Stimulated activated CD8-positive, alpha-beta memory T cell treated with anti-CD3 and anti-CD28 coated beads, Interleukin-4, amount 100 ng/mL, for 1 hour (primary cell): ENCODE results near the gene RALBP1.

Source experiments
- DNase-seq, 2 donors: peaks; one replicate each; pipeline ENCODE4 v3.0.0-alpha.2; 2020; ENCODE audit warnings: low read depth in 2 of 2, low spot score in 1 of 2

RALBP1 gene

GRCh38 chr18:9507565-9508088, 32.3 kb downstream of the RALBP1 start:
- no peak for DNase-seq

DNA sequence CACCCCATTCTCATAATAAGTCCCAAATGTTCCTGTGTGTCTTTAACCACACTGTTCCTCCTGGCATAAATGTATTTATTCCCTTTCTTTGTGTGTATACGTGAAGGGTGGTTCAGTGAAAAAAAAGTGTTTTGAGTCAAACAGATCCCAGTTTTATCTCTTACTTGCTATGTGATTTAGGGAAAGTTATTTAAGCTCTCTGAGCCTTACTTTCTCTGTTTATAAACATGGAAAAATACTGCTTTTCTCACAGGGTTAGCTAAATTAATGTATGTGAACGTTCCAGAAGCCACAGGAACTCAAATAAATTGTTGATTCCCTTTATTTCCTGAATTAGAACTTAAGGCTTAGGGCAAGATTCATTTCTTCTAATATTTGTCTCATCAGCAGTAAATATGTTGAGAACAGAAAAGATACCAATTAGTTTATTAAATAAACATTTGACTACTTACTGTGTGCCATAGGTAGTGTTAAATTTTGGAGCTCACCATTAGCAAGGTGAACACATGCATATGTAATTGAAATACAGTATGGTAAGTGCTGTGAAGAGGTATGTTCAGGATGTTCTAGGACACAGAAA, 33.2 kb downstream of the RALBP1 start:
- no peak for DNase-seq

DNA sequence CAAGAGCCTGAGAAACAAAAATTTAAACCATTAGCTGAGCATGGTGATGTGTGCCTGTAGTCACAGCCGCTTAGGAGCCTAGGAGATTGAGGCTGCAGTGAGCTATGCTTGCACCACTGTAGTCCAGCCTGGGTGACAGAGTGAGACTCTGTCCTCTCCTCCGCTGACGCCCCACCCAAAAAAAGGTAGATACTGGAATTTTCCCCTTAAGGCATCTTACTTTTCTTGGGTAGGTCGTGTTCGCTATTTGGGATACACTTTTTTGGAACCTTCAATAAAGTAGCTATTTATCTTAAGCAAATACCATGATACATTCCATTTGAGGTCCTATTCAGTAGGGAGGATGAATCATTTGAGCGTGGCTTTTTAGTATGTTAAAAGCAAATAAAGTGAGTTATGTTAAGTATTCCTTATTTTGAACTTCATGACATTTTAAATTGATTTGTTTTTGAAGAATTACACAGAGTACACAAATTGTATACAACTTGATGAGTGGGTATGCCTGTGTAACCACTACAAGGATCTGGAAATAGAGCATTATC, 38.7 kb downstream of the RALBP1 start:
- DNase-seq: no peak

DNA sequence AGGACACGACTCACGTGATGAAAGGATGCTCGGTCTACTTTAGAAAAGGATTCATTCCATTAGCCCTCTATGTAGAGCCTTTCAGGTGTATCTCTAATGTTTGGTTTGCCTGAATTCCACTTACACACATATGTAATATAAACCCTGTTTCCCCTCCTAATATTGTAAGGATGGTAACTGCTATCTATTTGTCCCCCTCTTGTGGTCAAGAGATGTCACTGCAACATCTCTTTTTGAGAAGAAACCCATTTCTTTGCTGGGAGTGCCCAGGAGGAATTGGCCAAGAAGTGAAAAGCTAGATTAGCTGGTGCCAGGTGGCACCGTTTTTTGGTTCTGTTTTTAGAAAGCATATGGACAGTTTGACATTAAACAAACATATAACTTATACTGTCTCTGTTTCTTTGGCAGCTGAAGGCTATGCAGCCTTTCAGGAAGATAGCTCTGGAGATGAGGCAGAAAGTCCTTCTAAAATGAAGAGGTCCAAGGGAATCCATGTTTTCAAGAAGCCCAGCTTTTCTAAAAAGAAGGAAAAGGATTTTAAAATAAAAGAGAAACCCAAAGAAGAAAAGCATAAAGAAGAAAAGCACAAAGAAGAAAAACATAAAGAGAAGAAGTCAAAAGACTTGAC, 41.2 kb downstream of the RALBP1 start:
- no peak for DNase-seq

GRCh38 chr18:9517869-9518268, 42.6 kb downstream of the RALBP1 start:
- DNase-seq: no peak

DNA sequence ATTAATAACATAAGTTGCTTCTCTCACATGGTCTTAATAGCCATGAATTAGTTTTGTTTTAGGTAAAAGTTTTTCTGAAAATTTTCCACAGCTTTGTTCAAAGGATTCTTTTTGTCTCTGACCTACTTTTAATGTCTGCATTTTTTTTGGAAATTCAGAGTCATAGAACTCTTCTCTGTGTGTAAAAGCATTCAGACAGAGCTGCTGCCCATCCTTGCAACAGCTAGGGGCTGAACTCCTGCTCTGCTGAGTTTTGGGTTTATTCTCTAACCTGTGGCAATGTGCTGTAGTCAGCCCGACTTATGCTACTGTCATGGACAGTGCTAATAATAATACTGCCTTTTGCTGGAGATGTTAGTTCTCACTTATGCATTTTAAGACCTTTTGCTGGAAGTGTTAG, 44.1 kb downstream of the RALBP1 start:
- no peak for DNase-seq

GRCh38 chr18:9520666-9521065, 45.4 kb downstream of the RALBP1 start:
- DNase-seq: no peak

GRCh38 chr18:9521770-9522169, 46.5 kb downstream of the RALBP1 start:
- DNase-seq: no peak

DNA sequence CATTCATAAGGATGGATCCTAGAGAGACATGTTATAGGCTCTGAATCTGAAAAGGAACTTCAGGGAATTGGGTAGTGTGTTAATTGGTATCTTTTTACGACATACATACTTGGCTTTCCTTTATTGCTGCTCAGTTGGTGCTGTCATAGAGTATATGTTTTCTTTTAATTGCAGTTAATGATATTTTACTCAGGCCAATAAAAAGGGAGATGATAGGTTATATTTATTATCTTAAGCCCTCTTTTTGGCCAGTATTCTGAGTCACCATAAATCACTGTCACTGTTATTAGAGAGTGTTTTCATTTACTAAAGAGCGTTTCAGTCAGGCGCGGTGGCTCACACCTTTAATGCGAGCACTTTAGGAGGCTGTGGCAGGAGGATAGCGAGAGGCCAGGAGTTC, 47.6 kb downstream of the RALBP1 start:
- DNase-seq: no peak

GRCh38 chr18:9526458-9526857, 51.1 kb downstream of the RALBP1 start:
- no peak for DNase-seq

GRCh38 chr18:9530226-9531009, 55.1 kb downstream of the RALBP1 start:
- DNase-seq: no peak

GRCh38 chr18:9531791-9532410, 56.6 kb downstream of the RALBP1 start:
- no peak for DNase-seq

- DNase-seq: no peak
Measured at GRCh38 chr18:9534844-9535243, 59.5 kb downstream of the RALBP1 start.

GRCh38 chr18:9535430-9535991, 60.2 kb downstream of the RALBP1 start:
- DNase-seq: no peak

GRCh38 chr18:9536354-9537152, 61.2 kb downstream of the RALBP1 start:
- no peak for DNase-seq

GRCh38 chr18:9537677-9538076, 62.4 kb downstream of the RALBP1 start:
- DNase-seq: no peak

DNA sequence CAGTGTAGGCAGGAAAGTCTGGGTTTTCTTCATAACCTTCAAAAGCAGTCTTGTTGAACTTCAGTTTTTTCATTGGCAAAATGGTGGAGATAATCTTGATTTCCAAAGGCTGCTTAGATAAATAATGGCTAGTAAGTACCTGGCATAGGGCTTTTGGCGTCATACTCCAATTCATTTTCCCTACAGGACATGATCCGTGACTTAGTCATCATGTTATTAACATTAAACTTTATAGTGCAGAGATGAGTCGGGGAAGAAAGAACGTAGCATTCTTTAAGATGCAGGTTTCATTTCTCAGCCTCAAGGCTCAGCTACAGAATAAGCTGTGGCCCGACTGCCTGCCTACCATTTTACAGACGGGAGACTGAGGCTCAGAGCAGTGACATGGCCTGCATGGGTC, 64.0 kb downstream of the RALBP1 start:
- DNase-seq: no peak

GRCh38 chr18:9539938-9540337, 64.6 kb downstream of the RALBP1 start:
- DNase-seq: no peak

DNA sequence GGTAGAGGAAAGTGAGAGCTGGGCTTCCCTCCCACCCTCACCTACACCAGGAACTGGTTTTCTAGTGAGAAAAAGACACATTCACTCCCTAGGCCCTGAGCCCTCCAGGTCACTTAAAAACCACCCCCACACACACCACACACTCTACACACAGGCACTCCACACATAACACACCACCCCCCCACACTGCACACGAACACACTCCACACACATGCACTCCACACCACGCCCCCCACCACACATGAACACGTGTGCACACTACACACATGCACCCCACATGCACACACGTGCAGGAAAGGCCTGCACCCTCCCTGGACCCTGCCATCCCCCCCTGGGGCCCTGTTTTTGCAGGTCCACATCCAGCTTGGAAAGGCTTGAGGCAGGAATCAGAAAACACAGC, 67.6 kb downstream of the RALBP1 start:
- no peak for DNase-seq

- no peak for DNase-seq
Measured at GRCh38 chr18:9545029-9545428, 69.7 kb downstream of the RALBP1 start.
